Neuronal stem cell (in vitro differentiated cells): ENCODE results near the gene SERPINB11.

ENCODE experiments used
- DNase-seq: peaks from one replicate; pipeline ENCODE4 v3.0.0-alpha.2; 2013; ENCODE audit warnings: low spot score
- H2AFZ ChIP-seq: one replicate; pipeline ENCODE4 v1.6.1; 2013; ENCODE audit warnings: mild to moderate bottlenecking, low read length, inconsistent platforms
- H2AK5ac ChIP-seq: 2 replicates; pipeline ENCODE4 v1.6.1; 2013; ENCODE audit warnings: low read depth, mild to moderate bottlenecking, inconsistent platforms, low read length, moderate library complexity, mixed read lengths
- H2BK120ac ChIP-seq: 2 replicates; pipeline ENCODE4 v1.6.1; 2013; ENCODE audit warnings: low read depth, mild to moderate bottlenecking, inconsistent platforms, low read length, moderate library complexity, mixed read lengths
- H2BK12ac ChIP-seq: one replicate; pipeline ENCODE4 v1.6.1; 2013; ENCODE audit warnings: low read length, inconsistent platforms
- H2BK15ac ChIP-seq: 2 replicates; pipeline ENCODE4 v1.6.1; 2013; ENCODE audit warnings: mild to moderate bottlenecking, low read length, inconsistent platforms, mixed read lengths
- H2BK5ac ChIP-seq: one replicate; pipeline ENCODE4 v1.6.1; 2013; ENCODE audit warnings: inconsistent platforms, mild to moderate bottlenecking, low read length, moderate library complexity
- H3K14ac ChIP-seq: one replicate; pipeline ENCODE4 v1.6.1; 2013; ENCODE audit warnings: low read length, inconsistent platforms
- H3K18ac ChIP-seq: 2 replicates; pipeline ENCODE4 v1.6.1; 2013; ENCODE audit warnings: low read length, inconsistent platforms
- H3K23ac ChIP-seq: 2 replicates; pipeline ENCODE4 v1.6.1; 2013; ENCODE audit warnings: low read depth, mild to moderate bottlenecking, mixed read lengths, low read length, inconsistent platforms; ENCODE audit not compliant: poor library complexity
- H3K27ac ChIP-seq: replicated peaks from 3 replicates; pipeline ENCODE4 v1.5.1; 2013; ENCODE audit warnings: low read length, inconsistent platforms
- H3K27me3 ChIP-seq, 3 experiments: 2 replicates each; pipeline ENCODE4 v1.6.1; 2013; ENCODE audit warnings: low read length in 3 of 3, mild to moderate bottlenecking in 2 of 3, inconsistent platforms in 1 of 3, low read depth in 1 of 3, mixed read lengths in 1 of 3, moderate library complexity in 1 of 3; ENCODE audit not compliant: control insufficient read depth in 3 of 3, insufficient read depth in 3 of 3
- H3K36me3 ChIP-seq, 2 donors: replicated peaks in 1 of 2; 2 replicates each; pipeline ENCODE4 v1.6.1; 2013; ENCODE audit warnings: low read length in 2 of 2; ENCODE audit not compliant: control insufficient read depth in 2 of 2, insufficient read depth in 2 of 2
- H3K4ac ChIP-seq: 2 replicates; pipeline ENCODE4 v1.6.1; 2013; ENCODE audit warnings: inconsistent platforms, mild to moderate bottlenecking, low read length, moderate library complexity
- H3K4me1 ChIP-seq, 2 donors: 1 replicate in 1 of 2; 2 replicates in 1 of 2; pipeline ENCODE4 v1.6.1; 2013; ENCODE audit warnings: low read length in 2 of 2, low read depth in 1 of 2; ENCODE audit not compliant: control insufficient read depth in 2 of 2, insufficient read depth in 1 of 2
- H3K4me2 ChIP-seq: one replicate; pipeline ENCODE4 v1.6.1; 2013; ENCODE audit warnings: mild to moderate bottlenecking, low read length, inconsistent platforms; ENCODE audit not compliant: insufficient read depth, poor library complexity, severe bottlenecking
- H3K4me3 ChIP-seq, 2 donors: 2 replicates each; pipeline ENCODE4 v1.5.1; 2013; ENCODE audit warnings: low read length in 2 of 2, mild to moderate bottlenecking in 2 of 2, inconsistent platforms in 1 of 2, moderate library complexity in 1 of 2
- H3K79me1 ChIP-seq: one replicate; pipeline ENCODE4 v1.6.1; 2013; ENCODE audit warnings: low read depth, mild to moderate bottlenecking, inconsistent platforms, low read length, moderate library complexity
- H3K9ac ChIP-seq: one replicate; pipeline ENCODE4 v1.6.1; 2013; ENCODE audit warnings: mild to moderate bottlenecking, low read depth, low read length, inconsistent platforms; ENCODE audit not compliant: poor library complexity
- H3K9me3 ChIP-seq, 2 donors: replicated peaks in 1 of 2; 2 replicates each; pipeline versions ENCODE3 to v1.6.1; 2013; ENCODE audit warnings: low read length in 2 of 2, mild to moderate bottlenecking in 2 of 2, inconsistent platforms in 1 of 2, low read depth in 1 of 2, mixed read lengths in 1 of 2, moderate library complexity in 1 of 2; ENCODE audit not compliant: control insufficient read depth in 2 of 2, insufficient read depth in 1 of 2
- H4K8ac ChIP-seq: one replicate; pipeline ENCODE4 v1.6.1; 2013; ENCODE audit warnings: low read depth, mild to moderate bottlenecking, inconsistent platforms, low read length, moderate library complexity
- H4K91ac ChIP-seq: one replicate; pipeline ENCODE4 v1.6.1; 2013; ENCODE audit warnings: low read length, low read depth, mild to moderate bottlenecking, inconsistent platforms; ENCODE audit not compliant: poor library complexity
- WGBS, 2 donors: extraction: QIAGEN DNeasy Blood & Tissue Kit; methylation state at CpG; one replicate each; pipeline ENCODE4 v1.1.7; 2013; ENCODE audit warnings: missing lambda C conversion rate in 2 of 2, mixed read lengths in 1 of 2; ENCODE audit not compliant: insufficient read length in 2 of 2, insufficient replicate concordance in 1 of 2; ENCODE audit errors: extremely low coverage in 2 of 2; 5-methylcytosine and 5-hydroxymethylcytosine counted together

Gene SERPINB11

DNA sequence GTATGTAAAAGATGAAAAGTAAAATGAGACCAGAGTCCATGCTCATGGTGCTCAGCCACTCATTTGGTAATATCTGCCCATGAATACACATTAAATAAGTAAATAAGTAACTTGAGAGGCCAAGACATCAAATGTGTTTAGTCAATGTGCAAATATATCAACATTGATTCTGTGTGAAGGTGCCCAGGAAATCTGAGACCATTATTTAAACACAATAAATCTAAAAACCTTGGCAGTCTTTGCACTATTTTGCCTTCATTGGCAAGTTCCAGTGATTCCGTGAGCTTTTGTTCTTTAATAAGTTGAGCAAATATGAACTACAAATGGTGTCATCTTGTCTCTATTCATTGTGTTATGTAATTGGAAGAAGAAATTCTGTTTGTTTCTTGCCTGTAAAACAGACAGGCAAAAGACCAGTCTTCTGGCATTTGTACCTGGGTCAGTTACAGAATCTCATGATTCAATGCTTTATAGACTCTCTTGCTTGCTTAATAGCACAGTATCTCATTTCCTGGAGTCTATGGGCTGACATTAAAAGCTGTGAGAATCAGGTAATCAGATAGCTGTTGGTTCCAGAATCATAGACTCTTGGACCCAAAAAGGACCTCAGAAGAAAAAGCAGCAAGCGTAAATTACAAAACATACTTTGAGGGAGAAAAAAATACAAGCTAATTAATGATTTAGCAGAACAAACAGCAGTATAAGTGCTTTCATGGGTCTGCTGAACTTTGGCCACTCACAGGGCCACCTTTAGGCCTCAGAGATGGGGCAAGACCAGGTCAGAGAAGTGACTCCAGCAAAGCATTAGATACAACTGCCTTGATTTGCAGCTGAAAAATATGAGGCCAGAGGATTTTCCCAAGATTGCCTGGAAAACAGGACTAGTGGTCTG lies 21.1 kb upstream of the SERPINB11 start:
- no CpG with 5 or more reads among the region's 2 CpGs for WGBS, 2 donors
- H2AFZ ChIP-seq = no peak overlapping the region
- no peak overlapping the region for H2BK120ac ChIP-seq
- H3K4me2 ChIP-seq = no peak overlapping the region
- H4K91ac ChIP-seq = no peak overlapping the region
- no peak overlapping the region for H3K14ac ChIP-seq
- H3K4me3 ChIP-seq = no peak overlapping the region
- H2BK15ac ChIP-seq = no peak overlapping the region
- no peaks in the 10 kb centered on the region for H3K36me3 ChIP-seq
- H2AK5ac ChIP-seq = no peak overlapping the region
- H4K8ac ChIP-seq = no peak overlapping the region
- no peak overlapping the region for H3K27ac ChIP-seq
- no peaks in the 10 kb centered on the region for H3K27me3 ChIP-seq
- H3K9ac ChIP-seq = no peak overlapping the region
- no peak overlapping the region for H2BK12ac ChIP-seq
- peaks cover 0 to 8% of the 10 kb centered on the region in 2 donors for H3K4me1 ChIP-seq
- H3K9me3 ChIP-seq = no peaks in the 10 kb centered on the region
- no peak overlapping the region for H3K4ac ChIP-seq
- H3K79me1 ChIP-seq = no peaks in the 10 kb centered on the region
- no peak for DNase-seq
- H2BK5ac ChIP-seq = no peak overlapping the region
- H3K18ac ChIP-seq = no peak overlapping the region
- H3K23ac ChIP-seq = no peak overlapping the region

DNA sequence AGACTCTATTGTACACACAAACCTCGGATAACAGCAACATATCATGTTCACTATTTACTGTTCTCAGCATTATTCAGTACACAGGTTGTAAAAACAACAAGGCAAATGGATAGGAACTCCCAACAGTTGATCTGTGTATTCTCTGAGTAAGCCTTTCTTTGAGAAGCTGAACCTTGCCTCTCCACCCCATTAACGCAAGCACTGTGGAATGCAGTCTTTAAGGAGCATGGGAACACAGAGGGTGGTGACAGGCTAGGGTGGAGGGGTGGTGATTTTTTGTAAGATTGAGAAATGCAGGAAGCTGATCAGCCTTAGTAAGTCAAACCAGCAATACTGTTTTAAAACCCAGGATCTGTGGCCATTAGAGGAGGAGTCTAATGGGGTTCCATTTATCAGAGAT lies 19.6 kb upstream of the SERPINB11 start:
- no peak overlapping the region for H3K9ac ChIP-seq
- H2AFZ ChIP-seq = no peak overlapping the region
- H2BK15ac ChIP-seq = no peak overlapping the region
- H3K4me2 ChIP-seq = no peak overlapping the region
- H2BK120ac ChIP-seq = no peak overlapping the region
- no CpG with 5 or more reads among the region's 2 CpGs for WGBS, 2 donors
- H2AK5ac ChIP-seq = no peak overlapping the region
- peaks cover 0 to 8% of the 10 kb centered on the region in 2 donors for H3K4me1 ChIP-seq
- H3K36me3 ChIP-seq = no peaks in the 10 kb centered on the region
- H3K23ac ChIP-seq = no peak overlapping the region
- no peak overlapping the region for H3K18ac ChIP-seq
- no peak overlapping the region for H4K91ac ChIP-seq
- no peak overlapping the region for H3K4ac ChIP-seq
- H2BK12ac ChIP-seq = no peak overlapping the region
- no peak overlapping the region for H2BK5ac ChIP-seq
- peak overlapping the region; percentile 72 for H3K27ac ChIP-seq
- H4K8ac ChIP-seq = no peak overlapping the region
- DNase-seq = peak; percentile 26
- no peak overlapping the region for H3K4me3 ChIP-seq
- H3K79me1 ChIP-seq = peaks cover under 1% of the 10 kb centered on the region
- H3K27me3 ChIP-seq = no peaks in the 10 kb centered on the region
- H3K9me3 ChIP-seq = no peaks in the 10 kb centered on the region
- H3K14ac ChIP-seq = no peak overlapping the region

DNA sequence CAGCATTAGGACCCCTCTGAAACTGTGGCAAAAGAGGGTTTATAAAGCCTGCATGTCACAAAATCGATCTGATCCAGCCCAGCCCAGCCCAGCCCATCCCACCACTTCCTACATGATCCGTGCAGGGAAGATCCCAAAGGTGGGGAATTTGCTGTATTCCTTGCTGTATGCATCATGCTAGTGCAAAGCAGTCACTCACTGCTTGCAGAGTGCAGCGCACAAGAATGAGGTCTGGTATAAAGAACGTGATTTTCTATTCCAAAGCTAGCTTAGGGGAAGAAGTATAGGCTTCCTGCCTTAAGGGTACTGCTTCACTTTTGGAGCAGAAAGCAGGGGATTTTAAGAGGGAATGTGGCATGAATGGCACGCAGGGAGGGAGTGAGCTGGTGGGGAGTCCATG lies 18.9 kb upstream of the SERPINB11 start:
- Histone ChIP-seq H2BK120ac (no peak overlapping the region), H2BK15ac (no peak overlapping the region), H3K9ac (no peak overlapping the region), H3K79me1 (peaks cover 2% of the 10 kb centered on the region), H3K36me3 (no peaks in the 10 kb centered on the region), H3K9me3 (no peaks in the 10 kb centered on the region), H3K27me3 (no peaks in the 10 kb centered on the region), H2BK12ac (no peak overlapping the region), H3K18ac (no peak overlapping the region), H3K4me1 (peaks cover 0 to 8% of the 10 kb centered on the region in 2 donors), H4K91ac (no peak overlapping the region), H3K23ac (no peak overlapping the region), H4K8ac (no peak overlapping the region), H3K4me2 (no peak overlapping the region), H3K27ac (peak overlapping the region; percentile 2), H3K14ac (no peak overlapping the region), H2AK5ac (no peak overlapping the region), H3K4me3 (no peak overlapping the region), H2AFZ (no peak overlapping the region), H2BK5ac (no peak overlapping the region), H3K4ac (no peak overlapping the region)
- DNase-seq = no peak
- no CpG with 5 or more reads among the region's 5 CpGs for WGBS, 2 donors

- Histone ChIP-seq H3K79me1 (peaks cover 2% of the 10 kb centered on the region), H3K4ac (no peak overlapping the region), H3K4me3 (no peak overlapping the region), H3K27me3 (no peaks in the 10 kb centered on the region), H2AFZ (no peak overlapping the region), H3K4me1 (peaks cover 0 to 8% of the 10 kb centered on the region in 2 donors), H3K9me3 (no peaks in the 10 kb centered on the region), H4K8ac (no peak overlapping the region), H2BK15ac (no peak overlapping the region), H2BK12ac (no peak overlapping the region), H3K36me3 (no peaks in the 10 kb centered on the region), H2AK5ac (no peak overlapping the region), H3K18ac (no peak overlapping the region), H3K9ac (no peak overlapping the region), H3K27ac (no peak overlapping the region), H3K23ac (no peak overlapping the region), H2BK120ac (no peak overlapping the region), H2BK5ac (no peak overlapping the region), H3K4me2 (no peak overlapping the region), H4K91ac (no peak overlapping the region), H3K14ac (no peak overlapping the region)
- WGBS, 2 donors = no CpG with 5 or more reads among the region's 3 CpGs
- no peak for DNase-seq
These were observed 18.0 kb upstream of the SERPINB11 start for GRCh38 chr18:63684718-63685117.
